Smooth muscle cell (in vitro differentiated cells): Measurements from ENCODE around the gene ZBTB21. TPM values are rescaled to one million over a fixed set of nuclear protein-coding genes. Genes with fewer than 3 reads are reported as not detected.

Source experiments
- DNase-seq: peaks from one replicate; lab custom pipeline; 2025; ENCODE audit not compliant: unreplicated experiment; lab: John Stamatoyannopoulos, UW
- H2AFZ ChIP-seq: fragments of 200-600 bp; sonication (generic); 2 replicates; pipeline ENCODE4 v1.6.0; 2016; ENCODE audit warnings: antibody characterized with exemption, low read depth, mild to moderate bottlenecking
- H3F3A ChIP-seq: fragments of 200-600 bp; sonication (generic); 2 replicates; pipeline ENCODE4 v1.6.0; 2017; ENCODE audit warnings: antibody characterized with exemption, low read depth
- H3K27ac ChIP-seq: fragments of 200-600 bp; sonication (generic); 2 replicates; pipeline ENCODE4 v1.5.1; 2016; ENCODE audit warnings: low read depth, mild to moderate bottlenecking
- H3K27me3 ChIP-seq: fragments of 200-600 bp; sonication (generic); 2 replicates; pipeline ENCODE4 v1.6.1; 2016; ENCODE audit warnings: low read depth, mild to moderate bottlenecking
- H3K36me3 ChIP-seq: fragments of 200-600 bp; sonication (generic); 2 replicates; pipeline ENCODE4 v1.5.1; 2016; ENCODE audit warnings: low read depth
- H3K4me1 ChIP-seq: fragments of 200-600 bp; sonication (generic); 2 replicates; pipeline ENCODE4 v1.5.1; 2016; ENCODE audit warnings: low read depth
- H3K4me2 ChIP-seq: fragments of 200-600 bp; sonication (generic); 2 replicates; pipeline ENCODE4 v1.6.0; 2016; ENCODE audit warnings: mild to moderate bottlenecking
- H3K4me3 ChIP-seq: fragments of 200-600 bp; sonication (generic); 2 replicates; pipeline ENCODE4 v1.5.1; 2016; ENCODE audit warnings: mild to moderate bottlenecking
- H3K79me2 ChIP-seq: fragments of 200-600 bp; sonication (generic); 2 replicates; pipeline ENCODE4 v1.6.0; 2016; ENCODE audit warnings: low read depth, mild to moderate bottlenecking
- H3K9ac ChIP-seq: fragments of 200-600 bp; sonication (generic); 2 replicates; pipeline ENCODE4 v1.6.0; 2016; ENCODE audit warnings: low read depth
- H3K9me3 ChIP-seq: fragments of 200-600 bp; sonication (generic); replicated peaks from 2 replicates; pipeline ENCODE4 v1.5.1; 2016; ENCODE audit warnings: low read depth
- H4K20me1 ChIP-seq: fragments of 200-600 bp; sonication (generic); 2 replicates; pipeline ENCODE4 v1.6.0; 2016; ENCODE audit warnings: low read depth
- WGBS: methylation state at CpG from one replicate; pipeline ENCODE4 v1.1.7; 2016; ENCODE audit warnings: low lambda C conversion rate; 5-methylcytosine and 5-hydroxymethylcytosine counted together
- polyA plus RNA-seq: library from polyadenylated mRNA; unstranded; fragments of >200 nt; fragmentation: Nextera tagmentation; extraction: Ambion mirVana; gene quantifications from 2 replicates; pipeline ENCODE4 v1.2.1, GENCODE V29; 2016
- total RNA-seq: library from RNA; depleted of rRNA; stranded (reverse); fragments of >200 nt; gene quantifications from 2 replicates; pipeline ENCODE4 v1.2.3, GENCODE V29; 2014
- TF ChIP-seq, protein P1 (sequence below): fragments of 200-600 bp; sonication (generic); IDR thresholded peaks from 2 replicates; pipeline ENCODE4 v1.5.1; 2017; ENCODE audit warnings: borderline replicate concordance, mild to moderate bottlenecking, antibody characterized with exemption; ENCODE audit not compliant: insufficient read depth, poor library complexity, severe bottlenecking

The ZBTB21 gene
- total and polyA plus RNA-seq, 2 experiments from 2014 or later, result 6.2 to 24.1 TPM

DNA sequence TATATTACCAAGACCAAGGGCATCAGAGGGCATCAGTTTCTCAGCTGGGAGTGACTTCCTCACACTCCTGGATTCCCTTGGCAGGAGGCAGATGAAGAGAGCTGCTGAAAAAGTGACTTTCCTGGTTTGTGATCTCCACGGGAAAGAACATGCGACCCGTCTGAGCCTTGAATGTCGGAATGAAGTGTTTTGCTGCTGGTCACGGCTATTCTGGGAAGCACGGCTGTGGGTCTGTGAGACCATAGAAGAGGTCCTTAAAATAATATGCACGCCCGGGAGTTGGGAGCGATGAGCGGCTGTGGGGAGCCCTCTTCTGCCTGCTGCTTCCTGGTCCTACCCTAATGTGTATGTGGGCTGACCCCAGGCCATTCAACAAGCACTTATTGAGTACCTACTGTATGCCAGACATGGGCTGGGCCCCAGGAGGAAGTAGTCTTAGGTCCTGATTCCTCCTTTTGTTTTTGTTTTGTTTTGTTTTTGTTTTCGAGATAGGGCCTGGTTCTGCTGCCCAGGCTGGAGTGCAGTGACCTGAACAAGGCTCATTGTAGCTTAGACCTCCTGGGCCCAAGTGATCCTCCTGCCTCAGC lies 47.8 kb upstream of the ZBTB21 start:
- H2AFZ ChIP-seq, result no peak overlapping the region
- TF ChIP-seq, protein P1, sequence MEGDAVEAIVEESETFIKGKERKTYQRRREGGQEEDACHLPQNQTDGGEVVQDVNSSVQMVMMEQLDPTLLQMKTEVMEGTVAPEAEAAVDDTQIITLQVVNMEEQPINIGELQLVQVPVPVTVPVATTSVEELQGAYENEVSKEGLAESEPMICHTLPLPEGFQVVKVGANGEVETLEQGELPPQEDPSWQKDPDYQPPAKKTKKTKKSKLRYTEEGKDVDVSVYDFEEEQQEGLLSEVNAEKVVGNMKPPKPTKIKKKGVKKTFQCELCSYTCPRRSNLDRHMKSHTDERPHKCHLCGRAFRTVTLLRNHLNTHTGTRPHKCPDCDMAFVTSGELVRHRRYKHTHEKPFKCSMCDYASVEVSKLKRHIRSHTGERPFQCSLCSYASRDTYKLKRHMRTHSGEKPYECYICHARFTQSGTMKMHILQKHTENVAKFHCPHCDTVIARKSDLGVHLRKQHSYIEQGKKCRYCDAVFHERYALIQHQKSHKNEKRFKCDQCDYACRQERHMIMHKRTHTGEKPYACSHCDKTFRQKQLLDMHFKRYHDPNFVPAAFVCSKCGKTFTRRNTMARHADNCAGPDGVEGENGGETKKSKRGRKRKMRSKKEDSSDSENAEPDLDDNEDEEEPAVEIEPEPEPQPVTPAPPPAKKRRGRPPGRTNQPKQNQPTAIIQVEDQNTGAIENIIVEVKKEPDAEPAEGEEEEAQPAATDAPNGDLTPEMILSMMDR, result no peak
- no peaks in the 10 kb centered on the region for H4K20me1 ChIP-seq
- 89% methylated on average over 11 of the region's 11 CpGs for WGBS
- DNase-seq, result no peak
- peak overlapping the region; percentile 39 for H3K9ac ChIP-seq
- H3K4me1 ChIP-seq, result peaks cover 9% of the 10 kb centered on the region
- no peaks in the 10 kb centered on the region for H3F3A ChIP-seq
- no peak overlapping the region for H3K4me3 ChIP-seq
- H3K27me3 ChIP-seq, result no peaks in the 10 kb centered on the region
- no peaks in the 10 kb centered on the region for H3K36me3 ChIP-seq
- H3K4me2 ChIP-seq, result peak overlapping the region; percentile 53
- H3K9me3 ChIP-seq, result no peaks in the 10 kb centered on the region
- H3K27ac ChIP-seq, result peak overlapping the region; percentile 86
- H3K79me2 ChIP-seq, result no peaks in the 10 kb centered on the region

DNA sequence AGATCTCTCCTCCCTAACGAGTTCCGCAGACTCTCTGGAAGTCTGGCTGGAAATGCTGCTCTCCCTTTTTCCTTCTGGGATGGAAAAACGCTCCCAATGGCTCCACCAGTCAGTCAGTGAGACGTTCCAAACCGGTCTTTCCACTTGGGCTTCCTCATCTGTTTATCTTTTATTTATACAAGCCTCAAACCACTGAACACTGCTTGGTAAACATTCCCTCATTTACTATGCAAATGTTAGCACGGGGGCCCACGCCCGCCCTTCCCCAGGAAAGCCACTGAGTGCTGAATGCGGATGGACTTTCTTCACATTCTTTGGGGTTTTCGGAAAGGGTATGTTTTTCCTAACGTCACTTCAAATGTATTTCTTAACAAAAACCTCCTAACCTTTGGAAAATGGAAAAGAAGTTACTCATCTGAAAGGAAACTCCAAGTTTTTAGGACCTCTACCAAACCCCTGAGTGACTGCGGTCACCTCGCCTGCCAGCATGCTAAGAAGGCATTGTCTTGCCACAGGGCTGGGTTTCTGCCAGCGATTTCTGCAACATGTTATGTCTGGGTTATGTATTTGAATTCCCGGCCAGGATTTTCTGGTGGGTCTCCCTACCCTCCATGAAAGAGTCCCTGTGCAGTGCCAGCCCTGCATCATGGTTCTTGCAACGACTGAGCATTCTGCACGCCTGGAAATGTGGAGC lies 47.0 kb upstream of the ZBTB21 start:
- H3K4me2 ChIP-seq, result peak overlapping the region; percentile 53
- TF ChIP-seq, protein P1, result no peak
- DNase-seq, result no peak
- no peaks in the 10 kb centered on the region for H3K79me2 ChIP-seq
- WGBS, result 28% methylated on average over 17 of the region's 17 CpGs
- no peaks in the 10 kb centered on the region for H3K27me3 ChIP-seq
- peaks cover 9% of the 10 kb centered on the region for H3K4me1 ChIP-seq
- no peaks in the 10 kb centered on the region for H4K20me1 ChIP-seq
- no peaks in the 10 kb centered on the region for H3K9me3 ChIP-seq
- H3K4me3 ChIP-seq, result no peak overlapping the region
- H3K27ac ChIP-seq, result peak overlapping the region; percentile 86
- H2AFZ ChIP-seq, result peak overlapping the region; percentile 43
- no peaks in the 10 kb centered on the region for H3F3A ChIP-seq
- H3K9ac ChIP-seq, result peak overlapping the region; percentile 46
- H3K36me3 ChIP-seq, result no peaks in the 10 kb centered on the region

DNA sequence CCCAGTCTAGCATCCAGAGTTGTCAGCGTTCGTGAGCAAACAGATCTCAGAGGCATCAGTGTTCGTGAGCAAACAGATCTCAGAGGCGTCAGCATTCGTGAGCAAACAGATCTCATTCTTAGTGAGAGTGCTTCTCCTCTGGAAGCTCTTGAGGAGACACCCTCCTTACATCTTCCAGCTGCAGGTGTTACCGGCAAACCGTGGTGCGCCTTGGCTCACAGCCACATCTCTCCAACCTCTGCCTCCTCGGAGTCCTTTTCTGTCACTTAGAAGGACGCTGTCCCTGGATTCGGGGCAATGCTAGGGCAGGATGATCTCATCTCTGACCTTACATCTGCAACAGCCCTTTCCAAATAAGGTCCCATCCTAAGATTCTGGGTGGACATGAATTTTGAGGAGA lies 46.3 kb upstream of the ZBTB21 start:
- Histone ChIP-seq H3K4me3 (no peak overlapping the region), H3K27me3 (no peaks in the 10 kb centered on the region), H2AFZ (no peak overlapping the region), H3K9ac (peak overlapping the region; percentile 46), H4K20me1 (no peaks in the 10 kb centered on the region), H3K9me3 (no peaks in the 10 kb centered on the region), H3K27ac (peak overlapping the region; percentile 86), H3K4me2 (peak overlapping the region; percentile 53), H3K4me1 (peaks cover 9% of the 10 kb centered on the region), H3K36me3 (no peaks in the 10 kb centered on the region), H3K79me2 (no peaks in the 10 kb centered on the region), H3F3A (no peaks in the 10 kb centered on the region)
- no peak for DNase-seq
- WGBS, result 72% methylated on average over 11 of the region's 11 CpGs
- TF ChIP-seq, protein P1, result no peak
